GM20000 (cell line): Measurements from ENCODE around the gene XYLT1.

ENCODE experiments used
- DNase-seq: peaks from one replicate; pipeline ENCODE4 v3.0.0; 2012; ENCODE audit warnings: low spot score
- CTCF ChIP-seq: IDR thresholded peaks from 2 replicates; pipeline ENCODE4 v1.5.1; 2012; ENCODE audit warnings: mild to moderate bottlenecking, control low read depth; ENCODE audit errors: extremely low read depth, missing control alignments

The XYLT1 gene

DNA sequence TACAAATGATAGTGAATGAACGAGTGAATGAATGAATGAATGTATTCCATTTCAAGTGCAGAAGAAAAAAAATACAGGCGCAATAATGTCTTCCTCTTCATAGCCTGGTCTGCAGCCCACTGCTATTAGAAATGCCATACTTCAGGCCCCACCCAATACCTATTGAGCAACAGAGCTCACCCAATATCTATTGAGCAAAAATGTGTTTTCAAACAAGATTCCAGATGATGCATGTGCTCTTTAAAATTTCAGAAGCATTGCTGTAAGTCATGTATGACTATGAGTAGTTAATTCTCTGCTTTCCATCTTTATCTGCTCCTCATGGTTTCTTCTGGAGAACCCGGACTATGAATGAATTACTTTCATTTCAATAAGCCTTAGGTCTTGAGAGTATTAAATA is 308.2 kb downstream of the XYLT1 start:
- TF ChIP-seq CTCF, result no peak
- DNase-seq, result no peak

- DNase-seq, result no peak
- TF ChIP-seq CTCF, result no peak
Measured at GRCh38 chr16:17160920-17161431, 309.8 kb downstream of the XYLT1 start.

GRCh38 chr16:17160285-17160853 is 310.4 kb downstream of the XYLT1 start:
- no peak for DNase-seq
- no peak for TF ChIP-seq CTCF

- DNase-seq, result no peak
- TF ChIP-seq CTCF, result no peak
Measured at GRCh38 chr16:17159617-17160016, 311.1 kb downstream of the XYLT1 start.

- no peak for TF ChIP-seq CTCF
Measured at GRCh38 chr16:17155936-17156335, 314.8 kb downstream of the XYLT1 start.

DNA sequence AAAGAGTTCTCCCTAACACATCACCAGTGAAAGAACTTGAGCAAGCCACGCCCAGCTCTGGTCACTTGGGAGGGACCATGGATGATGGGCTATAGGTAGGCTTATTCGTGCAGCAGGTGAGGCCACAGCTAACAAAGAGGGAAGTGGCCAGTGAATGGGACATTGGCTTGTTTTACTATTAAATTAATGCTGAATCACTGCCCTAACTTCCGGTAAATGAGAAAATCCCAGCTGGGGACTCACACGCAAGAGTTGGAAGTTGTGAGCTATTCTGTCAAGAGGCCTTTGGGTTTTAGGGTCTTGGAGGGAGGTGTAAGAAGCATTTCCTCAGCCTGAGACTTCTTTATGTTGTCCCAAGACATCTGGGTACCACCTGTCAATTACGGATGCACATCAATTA is 315.3 kb downstream of the XYLT1 start:
- DNase-seq, result no peak
- no peak for TF ChIP-seq CTCF

More at GRCh38 chr16:17155936-17156335, 314.8 kb downstream of the XYLT1 start:
- DNase-seq, result no peak

GRCh38 chr16:17154981-17155380 is 315.8 kb downstream of the XYLT1 start:
- no peak for TF ChIP-seq CTCF
- DNase-seq, result peak; percentile 22
